WTC11 (cell line): ENCODE results near the gene CCDC68.
A peak's percentile ranks its signal among the peaks of the same experiment; 100 is the strongest.

ENCODE experiments used
- ATF1 ChIP-seq: sonication (generic); formaldehyde crosslinking; IDR thresholded peaks from 2 replicates; pipeline ENCODE4 v1.8.1; 2023; ENCODE audit warnings: mild to moderate bottlenecking, moderate library complexity, missing genetic modification reagents
- ATF2 ChIP-seq: sonication (generic); formaldehyde crosslinking; IDR thresholded peaks from 2 replicates; pipeline ENCODE4 v1.8.1; 2022; ENCODE audit warnings: low read depth, missing genetic modification reagents, borderline replicate concordance
- CREM ChIP-seq: sonication (generic); formaldehyde crosslinking; IDR thresholded peaks from 2 replicates; pipeline ENCODE4 v1.8.1; 2022; ENCODE audit warnings: mild to moderate bottlenecking, missing genetic modification reagents, moderate library complexity
- ESRRA ChIP-seq: sonication (generic); formaldehyde crosslinking; IDR thresholded peaks from 2 replicates; pipeline ENCODE4 v1.8.1; 2022; ENCODE audit warnings: mild to moderate bottlenecking, missing genetic modification reagents, borderline replicate concordance
- GABPB1 ChIP-seq: sonication (generic); formaldehyde crosslinking; IDR thresholded peaks from 2 replicates; pipeline ENCODE4 v1.8.1; 2023; ENCODE audit warnings: mild to moderate bottlenecking, missing genetic modification reagents
- JAZF1 ChIP-seq: fragments of 250-450 bp; sonication (Bioruptor Pico); IDR thresholded peaks from 2 replicates; pipeline ENCODE4 v1.9.0; 2021; ENCODE audit warnings: moderate library complexity, mild to moderate bottlenecking, inconsistent platforms
- JUN ChIP-seq: sonication (generic); formaldehyde crosslinking; IDR thresholded peaks from 2 replicates; pipeline ENCODE4 v1.8.0; 2023; ENCODE audit warnings: mild to moderate bottlenecking, missing genetic modification reagents
- ZNF263 ChIP-seq: sonication (generic); formaldehyde crosslinking; IDR thresholded peaks from 2 replicates; pipeline ENCODE4 v1.8.1; 2022; ENCODE audit warnings: low read depth, mild to moderate bottlenecking, moderate library complexity, missing genetic modification reagents
- TF ChIP-seq, protein P1 (sequence below): fragments of 200-600 bp; IDR thresholded peaks from 2 replicates; pipeline ENCODE4 v1.8.0; 2022; ENCODE audit warnings: antibody characterized with exemption
- TF ChIP-seq, protein P2 (sequence below): sonication (generic); formaldehyde crosslinking; IDR thresholded peaks from 2 replicates; pipeline ENCODE4 v1.8.0; 2022; ENCODE audit warnings: mild to moderate bottlenecking, missing genetic modification reagents

- TF ChIP-seq GABPB1 (no peak), ATF2 (no peak), ESRRA (CRISPR knock-in tag) (no peak), JUN (CRISPR knock-in tag) (no peak), CREM (CRISPR knock-in tag) (no peak), ATF1 (CRISPR knock-in tag) (no peak), ZNF263 (CRISPR knock-in tag) (no peak), JAZF1 (CRISPR knock-in tag) (no peak)
- TF ChIP-seq, protein P1, sequence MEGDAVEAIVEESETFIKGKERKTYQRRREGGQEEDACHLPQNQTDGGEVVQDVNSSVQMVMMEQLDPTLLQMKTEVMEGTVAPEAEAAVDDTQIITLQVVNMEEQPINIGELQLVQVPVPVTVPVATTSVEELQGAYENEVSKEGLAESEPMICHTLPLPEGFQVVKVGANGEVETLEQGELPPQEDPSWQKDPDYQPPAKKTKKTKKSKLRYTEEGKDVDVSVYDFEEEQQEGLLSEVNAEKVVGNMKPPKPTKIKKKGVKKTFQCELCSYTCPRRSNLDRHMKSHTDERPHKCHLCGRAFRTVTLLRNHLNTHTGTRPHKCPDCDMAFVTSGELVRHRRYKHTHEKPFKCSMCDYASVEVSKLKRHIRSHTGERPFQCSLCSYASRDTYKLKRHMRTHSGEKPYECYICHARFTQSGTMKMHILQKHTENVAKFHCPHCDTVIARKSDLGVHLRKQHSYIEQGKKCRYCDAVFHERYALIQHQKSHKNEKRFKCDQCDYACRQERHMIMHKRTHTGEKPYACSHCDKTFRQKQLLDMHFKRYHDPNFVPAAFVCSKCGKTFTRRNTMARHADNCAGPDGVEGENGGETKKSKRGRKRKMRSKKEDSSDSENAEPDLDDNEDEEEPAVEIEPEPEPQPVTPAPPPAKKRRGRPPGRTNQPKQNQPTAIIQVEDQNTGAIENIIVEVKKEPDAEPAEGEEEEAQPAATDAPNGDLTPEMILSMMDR: peak; percentile 69
- TF ChIP-seq, protein P2, sequence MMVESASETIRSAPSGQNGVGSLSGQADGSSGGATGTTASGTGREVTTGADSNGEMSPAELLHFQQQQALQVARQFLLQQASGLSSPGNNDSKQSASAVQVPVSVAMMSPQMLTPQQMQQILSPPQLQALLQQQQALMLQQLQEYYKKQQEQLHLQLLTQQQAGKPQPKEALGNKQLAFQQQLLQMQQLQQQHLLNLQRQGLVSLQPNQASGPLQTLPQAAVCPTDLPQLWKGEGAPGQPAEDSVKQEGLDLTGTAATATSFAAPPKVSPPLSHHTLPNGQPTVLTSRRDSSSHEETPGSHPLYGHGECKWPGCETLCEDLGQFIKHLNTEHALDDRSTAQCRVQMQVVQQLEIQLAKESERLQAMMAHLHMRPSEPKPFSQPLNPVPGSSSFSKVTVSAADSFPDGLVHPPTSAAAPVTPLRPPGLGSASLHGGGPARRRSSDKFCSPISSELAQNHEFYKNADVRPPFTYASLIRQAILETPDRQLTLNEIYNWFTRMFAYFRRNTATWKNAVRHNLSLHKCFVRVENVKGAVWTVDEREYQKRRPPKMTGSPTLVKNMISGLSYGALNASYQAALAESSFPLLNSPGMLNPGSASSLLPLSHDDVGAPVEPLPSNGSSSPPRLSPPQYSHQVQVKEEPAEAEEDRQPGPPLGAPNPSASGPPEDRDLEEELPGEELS (CRISPR knock-in tag): no peak
These were observed 23.9 kb upstream of the CCDC68 start for GRCh38 chr18:54983041-54983686.
